ENCODE data around the gene USP14.

Gene USP14

DNA sequence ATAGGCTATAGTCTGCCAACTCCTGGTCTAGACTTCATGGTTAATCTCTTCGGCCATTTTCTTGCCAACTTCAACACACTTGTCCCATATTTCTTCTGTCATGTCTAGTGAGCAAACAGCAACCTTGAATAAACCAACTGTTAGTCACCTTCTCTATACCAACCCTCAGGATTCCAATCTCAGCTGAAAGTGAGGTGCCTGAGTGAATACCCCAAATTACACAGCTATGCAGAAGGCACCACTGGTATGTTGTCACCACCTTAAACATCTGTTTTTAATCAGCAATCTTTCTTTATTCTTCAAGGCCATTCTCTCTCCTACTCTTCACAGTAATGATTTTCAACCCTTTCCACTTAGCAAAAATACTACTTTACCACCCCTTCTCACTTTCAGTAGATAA lies 70.2 kb downstream of the USP14 start:
- peak; percentile 6 for DNase-seq (ENCODE audit: low read depth)

DNA sequence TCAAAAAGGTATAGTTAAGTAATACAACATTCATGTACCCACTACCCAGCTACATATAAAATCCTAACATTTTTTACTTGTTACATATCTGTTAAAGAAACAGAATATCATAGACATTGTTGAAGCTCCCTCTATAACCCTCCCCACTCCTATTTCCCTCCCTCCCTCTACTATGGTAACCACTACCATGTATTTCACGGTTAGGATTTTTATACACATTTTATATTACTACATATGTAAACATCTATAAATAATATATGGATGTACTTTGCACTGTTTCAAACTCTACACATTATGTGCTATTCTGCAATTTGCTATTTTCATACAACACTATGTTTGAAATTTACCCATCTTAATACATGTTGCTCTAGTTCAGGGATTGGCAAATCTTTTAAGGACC lies 73.2 kb downstream of the USP14 start:
- no peak for DNase-seq (ENCODE audit: low read depth)

DNA sequence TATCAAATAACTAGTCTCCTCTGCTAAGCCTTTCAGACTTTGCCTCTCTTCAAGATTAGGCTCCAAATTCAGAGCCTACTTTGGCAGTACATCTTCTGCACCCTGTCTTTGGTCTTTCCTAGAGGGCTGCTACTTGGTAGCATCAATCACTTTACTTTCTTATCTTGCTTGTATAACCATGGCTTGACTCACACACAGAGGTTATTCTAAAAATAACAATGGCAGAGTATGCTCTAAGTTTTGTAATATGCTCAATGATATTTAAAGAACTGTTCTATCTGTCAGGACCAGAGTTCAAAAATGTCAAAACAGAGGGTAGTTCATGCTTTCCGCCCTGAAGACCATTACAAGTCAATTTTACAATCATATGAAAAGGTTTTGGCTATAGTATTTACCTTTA lies 81.8 kb downstream of the USP14 start:
- peak; percentile 26 for DNase-seq (ENCODE audit: low read depth)

- no peak for DNase-seq (ENCODE audit: low read depth)
Observed at GRCh38 chr18:245282-245847, 87.0 kb downstream of the USP14 start.

DNA sequence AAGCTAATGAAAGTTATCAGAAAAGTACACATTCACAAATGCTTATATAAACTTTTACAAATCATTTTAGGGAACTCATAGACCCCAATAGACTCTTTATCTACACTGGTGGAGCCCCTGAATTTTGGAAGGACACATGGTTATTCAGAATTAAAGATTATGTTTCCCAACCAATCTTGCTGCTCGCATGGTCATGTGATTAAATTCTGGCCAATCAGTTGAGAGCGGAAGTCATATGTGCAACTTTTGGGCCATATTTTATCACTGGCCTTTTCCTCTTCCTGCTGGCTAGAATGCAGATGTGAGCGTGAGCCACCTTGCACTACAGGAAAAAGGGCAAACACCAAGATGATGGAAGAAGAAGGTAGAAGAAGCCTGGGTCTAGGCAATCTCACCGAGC lies 89.7 kb downstream of the USP14 start:
- DNase-seq (ENCODE audit: low read depth): no peak

- peak; percentile 73 for DNase-seq (ENCODE audit: low read depth)
Observed at GRCh38 chr18:250685-251084, 92.3 kb downstream of the USP14 start.

- DNase-seq (ENCODE audit: low read depth): no peak
Observed at GRCh38 chr18:251572-251971, 93.2 kb downstream of the USP14 start.

- DNase-seq (ENCODE audit: low read depth): no peak
Observed at GRCh38 chr18:253121-253520, 94.8 kb downstream of the USP14 start.

GRCh38 chr18:255171-255570 lies 96.8 kb downstream of the USP14 start:
- DNase-seq (ENCODE audit: low read depth): no peak

GRCh38 chr18:260547-260946 lies 102.2 kb downstream of the USP14 start:
- DNase-seq (ENCODE audit: low read depth): no peak

DNA sequence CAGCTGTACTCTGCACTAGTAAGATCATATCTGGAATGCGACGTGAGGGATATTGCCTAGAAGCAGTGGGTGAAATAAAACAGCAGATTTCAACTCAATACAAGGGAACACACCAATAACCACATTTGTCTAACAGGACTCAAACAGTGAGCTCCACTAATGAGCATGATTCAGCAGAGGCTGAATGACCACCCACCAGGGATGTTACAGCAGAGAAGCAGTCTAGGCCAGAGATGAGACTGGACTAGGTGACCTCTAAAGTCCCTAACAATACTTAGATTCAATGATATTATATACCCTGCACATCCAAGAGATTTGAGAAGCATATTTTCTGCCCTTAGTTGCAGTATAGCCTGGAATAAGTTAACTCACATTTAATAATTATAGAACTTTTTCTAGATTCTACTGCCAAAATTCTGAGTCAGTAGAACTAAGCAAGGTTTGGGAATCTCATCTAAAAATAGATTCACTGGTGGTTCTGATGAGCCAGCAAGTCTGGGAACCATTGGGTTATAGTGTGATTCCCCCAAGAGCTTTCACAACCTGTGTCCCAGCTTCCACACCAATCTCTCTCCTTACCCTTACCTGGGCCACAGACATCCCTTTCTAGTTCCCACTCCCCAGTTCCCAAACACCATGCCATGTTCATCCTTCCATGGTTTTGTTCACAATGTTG lies 103.2 kb downstream of the USP14 start:
- peak; percentile 7 for DNase-seq (ENCODE audit: low read depth)

Data from iris pigment epithelial cell (primary cell).